K562 (cell line): ENCODE data around the gene GLMN.

Experiments used
- ATF6 ChIP-seq: sonication (generic); formaldehyde crosslinking; IDR thresholded peaks from 2 replicates; pipeline ENCODE4 v1.4.0; 2020; ENCODE audit warnings: mild to moderate bottlenecking, missing genetic modification reagents
- CTCF ChIP-seq, 3 experiments: IDR thresholded peaks in 2 of 3; conservative IDR thresholded peaks in 1 of 3; 2 replicates each; pipeline ENCODE4 v1.5.1; 2011 to 2012; ENCODE audit warnings: low read length in 3 of 3, mild to moderate bottlenecking in 3 of 3, control low read depth in 2 of 3, improper control_type of control experiment in 1 of 3, inconsistent platforms in 1 of 3, low read depth in 1 of 3, mixed read lengths in 1 of 3, moderate library complexity in 1 of 3; ENCODE audit not compliant: insufficient read depth in 2 of 3
- NUFIP1 ChIP-seq: fragments of 450-650 bp; IDR thresholded peaks from 2 replicates; pipeline ENCODE4 v1.6.1; 2018; ENCODE audit not compliant: partially characterized antibody
- POLR2A ChIP-seq: fragments of 450-650 bp; conservative IDR thresholded peaks from 2 replicates; pipeline ENCODE4 v1.6.1; 2016
- PRDM10 ChIP-seq: fragments of 450-650 bp; IDR thresholded peaks from 2 replicates; pipeline ENCODE4 v1.6.1; 2018; ENCODE audit not compliant: partially characterized antibody
- SETDB1 ChIP-seq: IDR thresholded peaks from one replicate; pipeline ENCODE4 v1.6.1; 2012; ENCODE audit warnings: low read length, control low read depth, inconsistent platforms
- VEZF1 ChIP-seq: fragments of 200-800 bp; sonication (Bioruptor generic); IDR thresholded peaks from 2 replicates; pipeline ENCODE4 v1.6.1; 2017; ENCODE audit warnings: missing genetic modification characterization, missing compliant biosample characterization
- ZNF778 ChIP-seq: fragments of 450-650 bp; formaldehyde crosslinking; IDR thresholded peaks from 2 replicates; pipeline ENCODE4 v1.4.0; 2020; ENCODE audit warnings: mild to moderate bottlenecking, moderate library complexity
- TF ChIP-seq, protein P1 (sequence below): fragments of 250-450 bp; sonication (Bioruptor Pico); IDR thresholded peaks from 2 replicates; pipeline ENCODE4 v1.5.0; 2021

DNA sequence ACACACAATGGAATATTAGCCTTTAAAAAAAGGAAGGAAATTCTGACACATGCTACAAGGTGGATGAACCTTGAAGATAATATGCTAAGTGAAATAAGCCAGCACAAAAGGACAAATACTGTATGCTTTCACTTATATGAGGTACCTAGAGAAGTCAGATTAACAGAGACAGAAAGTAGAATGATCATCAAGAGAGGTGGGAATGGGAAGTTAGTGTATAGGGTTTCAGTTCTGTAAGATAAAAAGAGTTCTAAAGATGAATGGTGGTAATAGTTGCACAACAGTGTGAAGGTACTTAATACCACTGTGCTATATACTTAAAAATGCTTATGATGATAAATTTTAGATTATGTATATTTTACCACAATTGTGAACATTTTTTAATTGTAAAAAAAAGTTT is 7.2 kb upstream of the GLMN start:
- TF ChIP-seq, protein P1, sequence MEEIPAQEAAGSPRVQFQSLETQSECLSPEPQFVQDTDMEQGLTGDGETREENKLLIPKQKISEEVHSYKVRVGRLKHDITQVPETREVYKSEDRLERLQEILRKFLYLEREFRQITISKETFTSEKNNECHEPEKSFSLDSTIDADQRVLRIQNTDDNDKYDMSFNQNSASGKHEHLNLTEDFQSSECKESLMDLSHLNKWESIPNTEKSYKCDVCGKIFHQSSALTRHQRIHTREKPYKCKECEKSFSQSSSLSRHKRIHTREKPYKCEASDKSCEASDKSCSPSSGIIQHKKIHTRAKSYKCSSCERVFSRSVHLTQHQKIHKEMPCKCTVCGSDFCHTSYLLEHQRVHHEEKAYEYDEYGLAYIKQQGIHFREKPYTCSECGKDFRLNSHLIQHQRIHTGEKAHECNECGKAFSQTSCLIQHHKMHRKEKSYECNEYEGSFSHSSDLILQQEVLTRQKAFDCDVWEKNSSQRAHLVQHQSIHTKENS (CRISPR knock-in tag), result no peak
- no peak for TF ChIP-seq NUFIP1
- no peak for TF ChIP-seq POLR2A
- TF ChIP-seq CTCF (IDR thresholded peaks at IDR 0.05 in 2 of 3, conservative IDR thresholded peaks at IDR 0.05 in 1 of 3; ENCODE audit: insufficient read depth in 2 of 3, low read depth in 1 of 3, low read length in 3 of 3), result no peak
- TF ChIP-seq ZNF778 (CRISPR knock-in tag), result no peak
- no peak for TF ChIP-seq SETDB1
- TF ChIP-seq VEZF1 (CRISPR knock-in tag), result no peak
- no peak for TF ChIP-seq PRDM10
- no peak for TF ChIP-seq ATF6
